Endothelial cell of umbilical vein (primary cell): ENCODE results near the gene GGNBP2.

ENCODE experiments used
- CTCF ChIP-seq, 2 donors: IDR thresholded peaks; 1 replicate in 1 of 2; 2 replicates in 1 of 2; pipeline ENCODE4 v1.5.1; 2011; ENCODE audit warnings: low read length in 2 of 2, mild to moderate bottlenecking in 2 of 2, moderate library complexity in 2 of 2, control low read depth in 1 of 2, inconsistent platforms in 1 of 2, low read depth in 1 of 2; ENCODE audit not compliant: insufficient read depth in 1 of 2; ENCODE audit errors: extremely low read depth in 1 of 2
- POLR2AphosphoS5 ChIP-seq: IDR thresholded peaks from 2 replicates; pipeline ENCODE4 v1.6.1; 2012; ENCODE audit warnings: low read depth, mild to moderate bottlenecking, control low read depth, low read length, moderate library complexity; ENCODE audit not compliant: insufficient read depth

GRCh38 chr17:36609498-36609862 lies 64.8 kb downstream of the GGNBP2 start:
- TF ChIP-seq POLR2AphosphoS5 (no peak), CTCF (IDR thresholded peaks at IDR 0.05; ENCODE audit: extremely low read depth in 1 of 2, insufficient read depth in 1 of 2, low read depth in 1 of 2, low read length in 2 of 2) (no peak)
